WERI-Rb-1 (cell line): ENCODE results near the gene CHTF18.

Experiments
- DNase-seq: peaks from one replicate; pipeline ENCODE4 v3.0.0-alpha.2; 2020
- H3K27ac ChIP-seq: fragments of 250-450 bp; sonication (Bioruptor Pico); 2 replicates; pipeline ENCODE4 v1.5.1; 2020; ENCODE audit warnings: mild to moderate bottlenecking, moderate library complexity
- H3K27me3 ChIP-seq: fragments of 250-450 bp; sonication (Bioruptor Pico); 2 replicates; pipeline ENCODE4 v1.5.1; 2021; ENCODE audit warnings: mild to moderate bottlenecking, low read depth, moderate library complexity; ENCODE audit not compliant: insufficient read depth, severe bottlenecking
- H3K36me3 ChIP-seq: fragments of 250-450 bp; sonication (Bioruptor Pico); 2 replicates; pipeline ENCODE4 v1.5.1; 2020; ENCODE audit warnings: mild to moderate bottlenecking, moderate library complexity
- H3K4me3 ChIP-seq: 2 replicates; pipeline ENCODE4 v1.5.1; 2011; ENCODE audit warnings: low read depth, mild to moderate bottlenecking, control low read depth, low read length
- H3K9me3 ChIP-seq: fragments of 250-450 bp; sonication (Bioruptor Pico); 2 replicates; pipeline ENCODE4 v1.5.1; 2021; ENCODE audit warnings: mild to moderate bottlenecking, moderate library complexity; ENCODE audit not compliant: severe bottlenecking
- TF ChIP-seq, protein P1 (sequence below): IDR thresholded peaks from 2 replicates; pipeline ENCODE4 v1.5.1; 2011; ENCODE audit warnings: low read depth, mild to moderate bottlenecking, control low read depth, inconsistent platforms, low read length

CHTF18 gene

DNA sequence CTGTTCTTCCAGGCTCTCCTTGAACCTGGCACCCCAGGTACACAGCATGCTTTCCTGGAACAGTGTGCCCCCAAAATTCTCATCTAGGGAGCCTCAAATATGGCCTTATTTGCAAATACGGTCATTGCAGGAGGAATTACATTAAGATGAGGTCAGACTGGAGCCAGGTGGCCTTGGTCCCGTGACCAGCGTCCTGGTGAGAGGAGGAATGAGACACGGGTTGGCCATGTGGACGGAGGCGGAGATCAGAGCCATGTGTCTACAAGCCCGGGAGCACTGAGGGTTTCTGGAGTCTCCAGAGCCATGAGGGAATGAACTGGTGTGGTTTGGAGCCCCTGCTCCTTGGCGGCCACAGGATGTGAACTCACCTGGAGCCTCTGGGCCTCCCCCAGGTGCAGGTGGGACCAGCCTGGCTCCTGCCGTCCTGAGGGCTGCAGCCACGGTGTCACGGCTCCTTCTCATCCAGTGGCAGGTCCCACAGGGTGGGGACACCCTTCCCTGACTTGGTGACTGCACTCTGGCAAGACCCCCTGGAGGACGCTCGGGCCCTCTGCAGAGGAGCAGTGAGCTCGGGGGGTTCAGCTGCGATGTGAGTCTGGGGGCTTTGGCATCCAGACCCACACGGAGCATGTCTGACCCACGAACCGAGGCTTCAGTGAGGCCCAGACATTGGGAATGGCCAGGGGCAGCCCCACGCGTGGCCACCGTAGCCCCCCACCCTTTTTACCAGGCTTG is 33.9 kb downstream of the CHTF18 start:
- no peaks in the 10 kb centered on the region for H3K9me3 ChIP-seq
- no peak overlapping the region for H3K4me3 ChIP-seq
- TF ChIP-seq, protein P1, sequence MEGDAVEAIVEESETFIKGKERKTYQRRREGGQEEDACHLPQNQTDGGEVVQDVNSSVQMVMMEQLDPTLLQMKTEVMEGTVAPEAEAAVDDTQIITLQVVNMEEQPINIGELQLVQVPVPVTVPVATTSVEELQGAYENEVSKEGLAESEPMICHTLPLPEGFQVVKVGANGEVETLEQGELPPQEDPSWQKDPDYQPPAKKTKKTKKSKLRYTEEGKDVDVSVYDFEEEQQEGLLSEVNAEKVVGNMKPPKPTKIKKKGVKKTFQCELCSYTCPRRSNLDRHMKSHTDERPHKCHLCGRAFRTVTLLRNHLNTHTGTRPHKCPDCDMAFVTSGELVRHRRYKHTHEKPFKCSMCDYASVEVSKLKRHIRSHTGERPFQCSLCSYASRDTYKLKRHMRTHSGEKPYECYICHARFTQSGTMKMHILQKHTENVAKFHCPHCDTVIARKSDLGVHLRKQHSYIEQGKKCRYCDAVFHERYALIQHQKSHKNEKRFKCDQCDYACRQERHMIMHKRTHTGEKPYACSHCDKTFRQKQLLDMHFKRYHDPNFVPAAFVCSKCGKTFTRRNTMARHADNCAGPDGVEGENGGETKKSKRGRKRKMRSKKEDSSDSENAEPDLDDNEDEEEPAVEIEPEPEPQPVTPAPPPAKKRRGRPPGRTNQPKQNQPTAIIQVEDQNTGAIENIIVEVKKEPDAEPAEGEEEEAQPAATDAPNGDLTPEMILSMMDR = no peak

DNA sequence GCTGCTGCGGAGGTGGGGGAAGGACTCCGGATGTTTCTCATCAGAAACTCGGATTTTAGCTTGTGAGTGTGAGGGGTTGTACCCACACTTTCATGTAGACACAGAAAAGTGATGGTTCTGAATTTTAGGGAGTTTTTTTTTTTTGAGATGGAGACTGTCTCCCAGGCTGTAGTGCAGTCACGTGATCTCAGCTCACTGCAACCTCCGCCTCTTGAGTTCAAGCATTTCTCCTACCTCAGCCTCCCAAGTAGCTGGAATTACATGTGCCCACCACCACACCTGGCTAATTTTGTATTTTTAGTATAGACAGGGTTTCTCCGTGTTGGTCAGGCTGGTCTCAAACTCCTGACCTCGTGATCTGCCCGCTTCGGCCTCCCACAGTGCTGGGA is 34.5 kb downstream of the CHTF18 start:
- no peak for DNase-seq
- Histone ChIP-seq H3K9me3 (no peaks in the 10 kb centered on the region), H3K27ac (no peak overlapping the region), H3K4me3 (no peak overlapping the region), H3K27me3 (no peaks in the 10 kb centered on the region), H3K36me3 (no peaks in the 10 kb centered on the region)
- TF ChIP-seq, protein P1 = no peak

More for the DNA sequence above, 33.9 kb downstream of the CHTF18 start:
- no peak overlapping the region for H3K27ac ChIP-seq
- no peaks in the 10 kb centered on the region for H3K36me3 ChIP-seq
- H3K27me3 ChIP-seq = no peaks in the 10 kb centered on the region
- no peak for DNase-seq

DNA sequence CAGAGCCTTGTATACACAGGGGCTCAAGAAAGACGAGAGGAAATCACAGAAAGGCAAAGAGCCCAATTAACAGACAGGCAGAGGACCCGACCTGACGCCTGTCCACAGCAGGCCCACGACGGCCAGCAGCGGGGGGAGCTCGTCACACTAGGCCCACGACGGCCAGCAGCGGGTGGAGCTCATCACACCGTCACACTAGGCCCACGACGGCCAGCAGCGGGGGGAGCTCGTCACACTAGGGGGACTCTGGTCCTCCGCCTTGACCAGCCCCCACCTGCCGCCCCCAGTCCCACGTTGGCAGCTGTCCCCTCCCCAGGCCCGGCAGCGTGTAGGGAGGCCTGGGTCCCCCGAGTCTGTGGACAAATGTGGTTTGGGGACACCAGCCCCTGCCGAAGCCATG is 35.8 kb downstream of the CHTF18 start:
- TF ChIP-seq, protein P1 = no peak
- DNase-seq = no peak
- Histone ChIP-seq H3K9me3 (no peaks in the 10 kb centered on the region), H3K36me3 (no peaks in the 10 kb centered on the region), H3K27me3 (no peaks in the 10 kb centered on the region), H3K4me3 (no peak overlapping the region), H3K27ac (no peak overlapping the region)

DNA sequence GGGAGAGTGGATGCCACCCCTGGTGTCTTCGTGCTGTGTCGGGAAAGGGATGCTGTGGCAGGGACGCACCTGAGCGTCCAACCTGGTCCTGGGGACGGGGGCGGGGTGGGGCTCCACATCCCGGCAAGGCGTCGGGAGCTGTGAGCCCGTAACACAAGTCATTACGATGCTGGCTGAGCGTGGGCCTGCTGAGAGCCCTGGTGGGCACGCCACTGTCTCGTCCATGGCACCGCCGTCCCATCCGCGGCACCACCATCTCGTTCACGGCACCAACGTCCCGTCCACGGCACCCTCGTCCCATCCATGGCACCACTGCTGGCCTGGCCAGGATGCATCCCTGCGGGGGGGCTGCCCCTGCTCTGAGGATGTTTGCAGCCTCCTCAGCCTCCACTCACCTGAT is 36.2 kb downstream of the CHTF18 start:
- no peak for DNase-seq
- TF ChIP-seq, protein P1 = no peak
- H3K9me3 ChIP-seq = no peaks in the 10 kb centered on the region
- no peaks in the 10 kb centered on the region for H3K36me3 ChIP-seq
- no peak overlapping the region for H3K4me3 ChIP-seq
- H3K27me3 ChIP-seq = no peaks in the 10 kb centered on the region
- H3K27ac ChIP-seq = no peak overlapping the region

DNA sequence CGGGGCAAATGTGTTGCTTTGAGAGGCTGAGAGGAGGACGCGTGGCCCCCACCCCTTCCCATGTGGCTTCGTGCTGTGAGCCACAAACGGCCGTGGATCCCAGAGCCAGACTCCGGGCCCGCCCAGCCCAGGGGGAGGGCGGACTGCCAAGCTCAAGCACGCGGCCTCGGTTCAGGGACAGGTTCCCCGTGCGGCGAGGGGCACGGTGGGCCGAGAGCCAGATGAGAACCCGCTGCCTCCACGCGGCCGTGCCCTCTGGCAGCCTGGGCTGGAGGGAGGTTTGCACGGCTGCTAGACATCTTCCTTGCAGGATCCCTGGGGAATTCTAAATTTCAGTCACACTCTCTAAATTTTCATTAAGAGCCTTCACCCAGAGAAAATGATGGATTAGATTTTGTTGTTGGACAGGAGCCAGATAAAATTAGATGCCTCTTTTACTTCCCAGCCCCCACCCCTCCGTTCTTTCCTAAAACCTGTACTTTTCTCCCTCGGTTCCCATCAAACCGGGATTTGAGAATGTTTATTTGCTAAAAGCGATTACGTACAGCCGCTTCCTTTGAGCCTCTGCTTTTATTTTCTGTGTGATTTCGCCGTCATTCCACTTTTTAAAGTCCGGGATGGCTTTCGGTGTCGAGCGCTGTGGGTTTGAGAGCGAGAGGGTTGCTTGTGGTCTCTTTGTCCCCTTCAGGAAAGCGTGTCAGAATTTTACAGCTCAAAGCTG is 37.1 kb downstream of the CHTF18 start:
- DNase-seq = no peak
- TF ChIP-seq, protein P1 = no peak

More for the DNA sequence above, 37.1 kb downstream of the CHTF18 start:
- Histone ChIP-seq H3K9me3 (no peaks in the 10 kb centered on the region), H3K36me3 (no peaks in the 10 kb centered on the region), H3K4me3 (no peak overlapping the region), H3K27me3 (no peaks in the 10 kb centered on the region), H3K27ac (no peak overlapping the region)
